Sciatic nerve (tissue), 2 donors: ENCODE measurements around the gene PVALEF. TPM values are rescaled to one million over a fixed set of nuclear protein-coding genes. Genes with fewer than 3 reads are reported as not detected.
A peak's percentile ranks its signal among the peaks of the same experiment; 100 is the strongest.

ENCODE experiments used
- ATAC-seq: fragments of 200-7000 bp; cut with Tn5 transposase; one replicate; pipeline ENCODE4 v1.9.1; 2020; ENCODE audit warnings: mild to moderate bottlenecking, moderate library complexity
- DNase-seq: peaks from one replicate; pipeline ENCODE4 v3.0.0-alpha.2; 2020; ENCODE audit warnings: low spot score
- intact Hi-C: fragments of 100-400 bp; cut with DNase I; formaldehyde crosslinking; loops from one replicate; pipeline ENCODE4 v1.14.2; 2022
- total RNA-seq: library from RNA; stranded (reverse); fragmentation: NEBNext Ultra II Directional; extraction: Animal tissue kit (Norgen Biotek cat#: 25700); gene quantifications from one replicate; pipeline ENCODE4 v1.2.1, GENCODE V29; 2021
- donor health status: DM: no; HTN: no; CAD: no.
- donor health status: DM: no; HTN: no; CAD: no.

PVALEF gene
- total RNA-seq, 1 donor from 2014 or later = not detected

DNA sequence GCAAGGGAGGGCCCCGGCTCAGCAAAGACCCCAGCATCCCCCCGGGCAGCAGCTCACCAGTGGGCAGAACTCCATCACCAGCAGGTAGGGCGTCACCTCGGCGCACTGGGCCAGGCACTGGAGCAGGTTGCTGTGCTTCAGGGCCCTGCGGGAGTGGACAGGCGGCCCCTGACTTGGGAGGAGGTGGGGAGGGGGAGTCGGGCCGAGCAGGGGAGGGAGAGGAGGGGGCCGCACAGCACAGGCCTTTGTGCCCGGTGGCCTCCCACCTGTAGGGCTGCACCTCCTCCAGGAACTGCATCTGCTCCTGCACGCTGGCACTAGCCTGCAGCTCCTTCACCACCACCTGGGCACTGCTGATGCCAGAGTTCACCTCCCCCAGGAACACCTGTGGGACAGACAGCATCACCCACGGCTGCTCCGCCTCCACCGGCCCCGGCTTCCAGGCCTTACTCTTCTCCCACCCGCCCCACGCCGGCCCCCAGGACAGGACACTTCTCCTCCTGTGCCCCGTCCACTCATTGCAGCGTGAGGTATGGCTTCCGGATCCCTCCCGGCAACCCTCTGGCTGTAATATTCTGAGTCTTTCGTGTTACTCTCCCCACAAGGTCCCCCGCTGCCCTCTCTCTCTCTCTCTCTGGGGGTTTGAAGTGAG is 37.7 kb upstream of the PVALEF start:
- intact Hi-C loops = no loop called here
- DNase-seq (no peak), ATAC-seq (no peak)

GRCh38 chr17:81128338-81128737 is 37.0 kb upstream of the PVALEF start:
- intact Hi-C loops = no loop called here
- ATAC-seq (no peak), DNase-seq (no peak)

- DNase-seq = peak; percentile 86
- intact Hi-C loops = no loop called here
- peak; percentile 50 for ATAC-seq
Observed at GRCh38 chr17:81128774-81129173, 36.5 kb upstream of the PVALEF start.

- ATAC-seq (peak; percentile 5), DNase-seq (no peak)
- intact Hi-C loops = no loop called here
Observed at GRCh38 chr17:81129289-81129688, 36.0 kb upstream of the PVALEF start.

DNA sequence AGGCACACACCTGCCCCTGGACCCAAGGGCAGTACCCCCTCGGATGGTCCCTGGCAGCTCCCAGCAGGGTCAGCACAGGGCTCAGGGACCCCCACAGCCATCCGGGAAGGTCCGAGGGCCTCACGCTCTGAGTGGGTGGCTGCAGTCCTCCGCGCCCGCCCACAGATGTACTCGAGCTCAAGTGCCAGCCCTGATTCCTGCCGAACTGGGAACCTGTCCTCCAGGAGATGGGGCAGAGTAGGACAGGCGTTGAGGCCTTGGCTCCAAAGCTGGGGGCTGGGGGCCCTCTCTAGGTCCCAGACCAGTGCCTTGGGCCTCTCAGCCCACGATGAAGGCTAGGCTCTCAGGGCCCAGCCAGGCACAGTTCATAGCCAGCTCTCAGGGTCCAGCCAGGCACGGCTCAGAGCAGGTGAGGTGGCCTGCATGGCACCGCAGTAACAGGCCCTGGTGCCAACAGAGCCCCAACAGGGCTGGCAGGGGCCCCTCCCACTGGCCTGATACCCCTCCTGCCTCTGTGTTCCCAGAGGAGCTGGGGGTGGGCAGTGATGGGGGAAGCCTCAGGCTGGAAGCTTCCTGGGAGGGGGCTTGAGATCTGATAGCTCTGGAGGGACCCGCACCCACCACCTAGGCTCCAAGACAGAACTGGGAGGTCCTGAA is 35.5 kb upstream of the PVALEF start:
- no peak for DNase-seq
- intact Hi-C loops = no loop called here

DNA sequence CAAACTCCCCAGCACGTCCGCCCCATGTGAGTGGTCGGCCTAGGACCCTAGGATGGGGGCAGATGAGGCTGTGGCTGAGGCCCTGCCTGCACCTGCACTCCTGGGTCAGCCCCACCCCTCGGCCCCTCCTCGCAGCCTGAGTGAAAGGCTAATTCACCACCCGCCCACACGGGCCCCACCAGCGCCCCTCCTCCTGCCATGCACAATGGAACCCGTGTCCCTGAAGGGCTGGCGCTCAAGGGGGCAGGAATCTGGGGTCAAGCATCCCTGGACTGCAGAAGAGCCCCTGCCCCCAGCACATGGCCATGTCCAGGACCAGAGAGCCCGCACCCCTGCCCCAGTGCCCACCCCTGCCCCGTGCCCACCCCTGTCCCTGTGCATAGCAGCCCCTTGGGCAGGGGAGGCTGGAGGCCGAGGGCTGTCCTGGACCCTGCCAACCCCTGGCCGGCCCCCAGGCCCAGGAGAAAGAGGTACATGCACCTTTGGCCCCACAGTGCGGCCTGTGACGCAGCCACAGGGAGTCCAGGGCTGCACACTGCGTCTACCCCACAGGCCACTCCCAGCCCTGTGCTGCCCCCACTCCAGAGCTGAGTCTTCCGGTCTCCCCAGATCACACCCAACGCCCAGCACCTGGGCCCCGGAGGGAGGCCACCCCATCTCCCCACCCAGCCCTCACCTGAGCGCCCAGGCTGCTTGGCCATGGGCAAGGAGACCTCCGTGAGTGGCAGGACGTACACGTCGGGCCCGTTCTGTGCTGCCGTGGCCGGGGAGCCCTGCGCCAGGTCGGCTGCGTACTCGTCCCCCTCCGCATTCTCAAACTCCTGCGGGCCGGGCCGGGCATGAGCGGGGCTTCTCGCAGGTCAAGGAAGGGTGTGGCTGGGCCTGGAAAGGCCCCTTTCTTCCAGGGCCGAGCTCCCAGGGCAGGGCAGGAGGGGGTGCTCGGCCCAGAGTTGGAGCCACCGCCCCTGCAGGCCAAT is 34.6 kb upstream of the PVALEF start:
- intact Hi-C loops = no loop called here
- ATAC-seq = peak; percentile 11
- DNase-seq = peak; percentile 84

More for the DNA sequence above, 35.5 kb upstream of the PVALEF start:
- ATAC-seq = no peak

DNA sequence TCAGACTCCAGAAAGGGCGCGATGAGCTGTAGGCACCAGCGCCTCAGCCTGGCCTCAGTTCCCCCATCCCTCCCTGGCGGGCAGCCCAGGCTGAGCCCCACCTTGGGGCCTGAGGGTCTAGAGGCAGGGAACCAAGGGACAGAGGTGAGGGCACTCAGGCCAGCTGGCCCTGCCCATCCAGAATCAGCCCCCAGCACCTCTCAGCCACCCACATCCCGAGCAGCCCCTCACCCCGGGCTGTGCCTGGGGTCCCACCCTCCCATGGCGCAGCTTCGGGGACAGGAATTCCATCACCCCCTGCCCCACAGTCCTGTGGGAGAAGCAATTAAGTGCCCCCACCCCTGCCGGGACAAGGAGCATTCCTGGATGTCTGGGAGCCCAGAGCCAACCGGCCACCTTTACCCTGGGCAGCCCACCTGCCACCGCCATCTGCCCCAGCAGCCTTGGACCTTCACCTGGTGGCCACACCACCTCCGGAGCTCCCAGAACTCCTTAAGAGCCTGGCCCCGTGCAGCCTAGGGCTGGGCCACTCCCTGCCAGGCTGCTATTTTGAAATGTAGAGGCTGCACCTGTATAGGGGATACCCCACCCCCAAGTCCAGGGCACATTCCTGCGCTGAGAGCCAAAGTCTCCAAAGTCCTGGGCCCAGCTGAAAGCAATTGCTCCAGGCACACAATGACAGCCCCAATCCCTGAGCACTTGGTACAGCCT is 33.7 kb upstream of the PVALEF start:
- ATAC-seq = no peak
- DNase-seq = no peak
- intact Hi-C loops = no loop called here

DNA sequence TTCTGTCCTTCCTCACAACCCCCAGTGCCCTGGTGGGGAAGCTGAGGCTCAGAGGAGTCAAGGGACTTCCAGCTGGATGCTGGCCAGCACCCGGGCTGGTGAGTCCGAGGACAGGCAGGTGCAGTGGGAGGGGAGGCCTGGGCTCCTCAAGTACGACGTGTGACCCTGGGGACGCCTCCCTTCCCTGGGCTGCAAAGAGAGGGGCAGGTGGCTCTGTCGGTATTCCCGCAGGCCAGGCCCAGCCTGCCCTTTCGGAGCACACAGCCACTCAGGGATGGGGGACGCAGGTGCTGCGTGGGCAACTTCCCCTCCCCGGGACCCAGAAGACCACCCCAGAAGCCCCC is 33.1 kb upstream of the PVALEF start:
- no peak for DNase-seq
- no peak for ATAC-seq
- intact Hi-C loops = no loop called here

- intact Hi-C loops = no loop called here
- ATAC-seq (peak; percentile 31), DNase-seq (peak; percentile 81)
Observed at GRCh38 chr17:81132770-81133723, 32.3 kb upstream of the PVALEF start.

DNA sequence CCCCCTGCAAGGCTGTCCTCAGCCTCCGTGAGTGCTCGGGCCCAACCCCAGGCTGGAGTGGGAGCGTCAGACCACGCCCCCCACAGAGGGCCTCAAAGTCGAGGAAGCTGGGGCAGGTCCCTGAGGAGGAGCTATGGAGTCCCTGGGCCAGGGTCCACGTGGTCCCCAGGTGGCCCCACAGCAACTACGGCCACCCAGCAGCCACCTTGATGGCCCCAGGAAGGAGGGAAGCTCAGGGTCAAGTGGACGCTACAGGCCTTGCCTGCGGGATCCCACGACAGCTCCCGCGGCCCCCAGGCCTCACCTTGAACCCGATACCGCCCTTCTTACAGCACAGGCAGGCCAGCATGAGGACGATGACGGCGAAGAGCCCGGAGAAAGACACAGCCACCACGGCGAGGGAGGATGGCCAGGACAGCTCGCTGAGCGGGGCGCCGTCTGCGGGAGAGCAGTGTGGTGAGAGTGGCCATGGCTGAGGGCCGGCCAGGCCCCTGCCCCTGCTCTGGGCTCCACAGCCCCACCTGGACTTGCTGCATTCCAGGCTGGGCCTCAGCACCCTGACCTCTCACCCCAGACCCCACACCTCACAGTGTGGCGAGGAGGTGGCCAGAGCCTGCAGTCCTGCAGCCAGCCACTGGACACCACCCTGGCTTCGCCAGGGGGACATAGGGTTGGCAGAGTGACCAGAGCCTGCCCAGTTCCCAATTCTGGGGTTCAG is 31.1 kb upstream of the PVALEF start:
- no peak for ATAC-seq
- intact Hi-C loops = no loop called here
- DNase-seq = no peak

- intact Hi-C loops = no loop called here
- DNase-seq = no peak
- peak; percentile 8 for ATAC-seq
Observed at GRCh38 chr17:81135505-81136278, 29.6 kb upstream of the PVALEF start.

DNA sequence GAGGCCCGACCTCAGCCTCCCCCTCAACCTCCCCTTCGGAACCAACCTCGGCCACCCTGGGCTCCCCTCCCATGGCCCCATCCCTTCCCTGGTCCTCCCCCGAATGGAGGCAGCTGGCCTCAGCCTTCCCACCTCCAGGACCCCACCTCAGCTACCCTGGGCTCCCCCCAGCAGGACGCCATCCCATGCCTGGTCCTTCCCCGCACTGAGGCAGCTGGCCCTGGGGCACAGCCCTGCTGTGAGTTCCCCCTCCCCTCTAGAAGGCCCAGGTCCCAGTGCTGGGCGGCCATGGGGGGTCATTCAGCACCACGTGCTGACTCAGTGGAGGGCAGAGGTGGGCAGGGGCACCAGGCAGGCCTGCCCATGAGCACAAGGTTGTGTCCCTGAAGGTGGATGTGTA is 28.9 kb upstream of the PVALEF start:
- DNase-seq = no peak
- intact Hi-C loops = no loop called here
- no peak for ATAC-seq

DNA sequence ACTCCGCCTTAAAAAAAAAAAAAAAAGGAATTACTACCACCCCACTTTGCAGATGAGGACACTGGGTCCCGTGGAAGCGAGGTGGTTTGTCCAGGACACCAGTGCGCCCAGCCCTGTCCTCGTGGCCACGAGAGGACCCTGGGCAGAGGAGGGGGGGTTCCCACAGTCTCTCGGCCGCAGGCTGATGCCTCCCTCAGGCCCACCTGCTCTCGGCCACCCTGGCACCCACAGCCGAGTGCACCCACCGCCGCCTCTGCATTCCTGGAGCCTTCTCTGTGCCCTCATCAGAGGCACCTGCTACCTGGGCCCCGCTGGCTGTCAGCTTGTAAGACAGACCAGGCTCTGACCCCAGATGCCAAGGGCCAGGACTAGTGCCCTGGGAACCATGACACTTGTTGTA is 28.1 kb upstream of the PVALEF start:
- no peak for ATAC-seq
- intact Hi-C loops = no loop called here
- DNase-seq = no peak

DNA sequence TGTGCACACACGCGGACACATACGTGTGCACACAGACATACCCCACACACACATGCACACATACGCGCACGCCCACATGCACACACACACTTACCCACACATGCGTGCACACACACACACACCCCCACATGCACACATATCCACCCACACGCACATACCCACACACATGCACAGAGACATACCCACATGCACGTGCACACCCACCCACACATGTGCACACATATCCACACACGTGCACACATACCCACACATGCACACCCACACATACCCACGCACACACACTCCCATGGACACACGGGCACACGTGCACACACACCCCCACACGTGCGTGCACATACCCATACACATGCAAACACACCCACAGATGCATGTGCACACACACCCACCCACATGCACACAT is 27.2 kb upstream of the PVALEF start:
- no peak for ATAC-seq
- intact Hi-C loops = no loop called here
- no peak for DNase-seq

DNA sequence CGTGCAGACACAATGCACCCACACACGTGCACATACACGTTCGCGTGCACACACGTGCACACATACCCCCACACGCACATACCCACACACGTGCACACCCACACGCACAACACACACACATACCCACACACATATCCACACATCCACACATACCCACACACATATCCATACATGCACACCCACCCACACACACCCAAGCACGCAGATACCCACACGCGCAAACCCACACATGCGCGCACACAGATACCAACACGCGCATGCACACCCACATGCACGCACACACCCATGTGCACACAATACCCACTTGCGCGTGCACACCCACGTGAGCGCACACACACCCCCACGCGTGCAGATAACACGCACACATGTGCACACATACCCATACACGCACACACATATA is 26.8 kb upstream of the PVALEF start:
- ATAC-seq = no peak

GRCh38 chr17:81139428-81139827 is 25.9 kb upstream of the PVALEF start:
- intact Hi-C loops = no loop called here
- no peak for ATAC-seq
- DNase-seq = no peak

More for the DNA sequence above, 26.8 kb upstream of the PVALEF start:
- intact Hi-C loops = no loop called here
- no peak for DNase-seq

- intact Hi-C loops = loop anchor here (5.0 kb wide), 1 partner anchor 52 kb away; no protein-coding TSS in a partner anchor
- no peak for DNase-seq
- ATAC-seq = no peak
Observed at GRCh38 chr17:81140018-81140417, 25.3 kb upstream of the PVALEF start.
